HL-60 (cell line): ENCODE measurements around the gene SPSB2.

Experiments used
- DNase-seq, 2 experiments: peaks; one replicate each; pipeline ENCODE4 v3.0.0-alpha.2; 2010 to 2020; ENCODE audit warnings: low read depth in 1 of 2, low spot score in 1 of 2
- H3K27ac ChIP-seq: fragments of 250-450 bp; sonication (Bioruptor Pico); replicated peaks from 2 replicates; pipeline ENCODE4 v1.5.1; 2020; ENCODE audit warnings: mild to moderate bottlenecking, moderate library complexity
- H3K27me3 ChIP-seq: fragments of 250-450 bp; sonication (Bioruptor Pico); 2 replicates; pipeline ENCODE4 v1.5.1; 2021; ENCODE audit warnings: mild to moderate bottlenecking, moderate library complexity; ENCODE audit not compliant: insufficient read depth, poor library complexity, severe bottlenecking
- H3K4me3 ChIP-seq: replicated peaks from 2 replicates; pipeline ENCODE4 v1.5.1; 2011; ENCODE audit warnings: mild to moderate bottlenecking, control low read depth, low read length; ENCODE audit not compliant: insufficient read depth
- CTCF ChIP-seq: IDR thresholded peaks from one replicate; pipeline ENCODE4 v1.5.1; 2011; ENCODE audit warnings: low read length, control low read depth, inconsistent platforms; ENCODE audit not compliant: insufficient read depth
- GABPA ChIP-seq: IDR thresholded peaks from 2 replicates; pipeline ENCODE4 v1.6.1; 2012; ENCODE audit warnings: low read depth
- POLR2AphosphoS5 ChIP-seq: IDR thresholded peaks from 2 replicates; pipeline ENCODE4 v1.6.1; 2012; ENCODE audit warnings: low read depth
- REST ChIP-seq: IDR thresholded peaks from 2 replicates; pipeline ENCODE4 v1.6.1; 2012; ENCODE audit warnings: low read depth; ENCODE audit not compliant: insufficient replicate concordance
- SPI1 ChIP-seq: IDR thresholded peaks from 2 replicates; pipeline ENCODE4 v1.6.1; 2012; ENCODE audit warnings: low read depth, mild to moderate bottlenecking, borderline replicate concordance

Gene SPSB2

DNA sequence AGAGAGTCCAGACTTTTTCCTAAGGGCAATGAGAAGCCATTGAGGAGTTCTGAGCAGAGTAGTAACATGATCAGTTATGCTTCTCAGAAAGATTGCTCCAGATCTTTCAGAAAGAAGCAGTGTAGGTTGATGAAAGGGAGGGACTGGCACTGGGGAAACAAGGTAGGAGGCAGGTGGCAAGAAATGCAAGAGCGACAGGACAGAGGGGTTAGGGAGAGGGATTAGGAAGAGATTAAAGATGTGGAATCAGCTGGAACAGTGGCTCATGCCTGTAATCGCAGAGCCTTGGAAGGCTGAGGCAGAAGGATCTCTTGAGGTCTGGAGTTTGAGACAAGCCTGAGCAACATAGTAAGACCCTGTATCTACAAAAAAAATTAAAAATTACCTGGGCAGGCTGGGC is 25.4 kb downstream of the SPSB2 start:
- no peak for DNase-seq
- H3K27ac ChIP-seq: no peak overlapping the region
- TF ChIP-seq REST: no peak
- no peak for TF ChIP-seq POLR2AphosphoS5
- no peak for TF ChIP-seq GABPA
- no peak for TF ChIP-seq SPI1
- no peak for TF ChIP-seq CTCF
- no peak overlapping the region for H3K4me3 ChIP-seq
- H3K27me3 ChIP-seq: no peaks in the 10 kb centered on the region

DNA sequence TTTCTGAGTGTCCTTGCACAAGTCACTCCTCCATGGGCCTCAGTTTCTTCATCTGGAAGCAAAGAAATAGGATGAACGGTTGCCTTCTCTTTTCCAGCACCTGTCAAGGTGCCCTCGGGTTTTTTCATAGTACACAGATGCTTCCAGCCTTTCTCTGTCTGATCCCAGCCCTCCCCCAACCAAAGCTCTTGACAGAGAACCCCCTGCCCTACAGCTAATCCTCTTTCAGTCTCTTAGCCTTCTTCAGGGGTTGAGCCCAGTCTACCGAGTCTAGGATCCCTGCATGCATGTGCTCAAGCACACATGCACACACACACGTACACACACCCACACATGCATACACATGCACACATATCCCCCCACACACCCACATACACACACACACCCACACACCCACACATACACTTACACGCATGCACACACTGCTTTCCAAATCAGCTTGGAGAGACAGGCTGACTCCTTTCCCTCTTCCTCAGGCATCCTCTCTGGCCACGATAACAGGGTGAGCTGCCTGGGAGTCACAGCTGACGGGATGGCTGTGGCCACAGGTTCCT is 26.7 kb downstream of the SPSB2 start:
- TF ChIP-seq REST (no peak), CTCF (no peak), POLR2AphosphoS5 (no peak), SPI1 (no peak), GABPA (no peak)
- no peak overlapping the region for H3K27ac ChIP-seq
- DNase-seq: no peak
- no peak overlapping the region for H3K4me3 ChIP-seq
- no peaks in the 10 kb centered on the region for H3K27me3 ChIP-seq

- no peak overlapping the region for H3K27ac ChIP-seq
- H3K4me3 ChIP-seq: no peak overlapping the region
- no peaks in the 10 kb centered on the region for H3K27me3 ChIP-seq
- TF ChIP-seq REST: no peak
- TF ChIP-seq SPI1: no peak
- TF ChIP-seq GABPA: no peak
- TF ChIP-seq POLR2AphosphoS5: no peak
- no peak for TF ChIP-seq CTCF
- DNase-seq: no peak
These were observed 27.7 kb downstream of the SPSB2 start for GRCh38 chr12:6845395-6845794.
